GM19468 (cell line): ENCODE data around the gene ESYT2.

Experiments
- ATAC-seq: cut with Tn5 transposase; IDR thresholded peaks from one replicate; pipeline ENCODE4 v1.9.1; 2021; ENCODE audit warnings: mild to moderate bottlenecking, moderate library complexity, moderate number of reproducible peaks; ENCODE audit not compliant: unreplicated experiment; ENCODE audit errors: extremely low read depth

ESYT2 gene

GRCh38 chr7:158805414-158805813 is 23.9 kb downstream of the ESYT2 start:
- no peak for ATAC-seq

- no peak for ATAC-seq
Observed at GRCh38 chr7:158804335-158804734, 25.0 kb downstream of the ESYT2 start.

GRCh38 chr7:158803367-158803969 is 25.8 kb downstream of the ESYT2 start:
- no peak for ATAC-seq

GRCh38 chr7:158802535-158803366 is 26.6 kb downstream of the ESYT2 start:
- ATAC-seq, result no peak

GRCh38 chr7:158798741-158799140 is 30.6 kb downstream of the ESYT2 start:
- ATAC-seq, result no peak

GRCh38 chr7:158796667-158797066 is 32.6 kb downstream of the ESYT2 start:
- no peak for ATAC-seq

GRCh38 chr7:158795272-158795671 is 34.0 kb downstream of the ESYT2 start:
- no peak for ATAC-seq

GRCh38 chr7:158791107-158791506 is 38.2 kb downstream of the ESYT2 start:
- no peak for ATAC-seq

GRCh38 chr7:158789842-158790241 is 39.5 kb downstream of the ESYT2 start:
- no peak for ATAC-seq

- no peak for ATAC-seq
Observed at GRCh38 chr7:158786898-158787297, 42.4 kb downstream of the ESYT2 start.

- ATAC-seq, result no peak
Observed at GRCh38 chr7:158784270-158784669, 45.0 kb downstream of the ESYT2 start.

GRCh38 chr7:158783595-158783994 is 45.7 kb downstream of the ESYT2 start:
- no peak for ATAC-seq

- no peak for ATAC-seq
Observed at GRCh38 chr7:158782761-158783401, 46.4 kb downstream of the ESYT2 start.

- no peak for ATAC-seq
Observed at GRCh38 chr7:158781974-158782664, 47.2 kb downstream of the ESYT2 start.

- ATAC-seq, result no peak
Observed at GRCh38 chr7:158781217-158781973, 47.9 kb downstream of the ESYT2 start.

GRCh38 chr7:158779061-158780000 is 50.0 kb downstream of the ESYT2 start:
- ATAC-seq, result no peak

GRCh38 chr7:158778471-158778870 is 50.8 kb downstream of the ESYT2 start:
- no peak for ATAC-seq

GRCh38 chr7:158777793-158778192 is 51.5 kb downstream of the ESYT2 start:
- no peak for ATAC-seq

GRCh38 chr7:158776474-158776873 is 52.8 kb downstream of the ESYT2 start:
- ATAC-seq, result no peak
